ENCODE measurements around the gene POU2F1.

The POU2F1 gene

GRCh38 chr1:167450843-167451242 is 230.2 kb downstream of the POU2F1 start:
- H3K4me3 ChIP-seq (ENCODE audit: control insufficient read depth, low read depth, low read length) = no peak overlapping the region
- TF ChIP-seq, protein P1, sequence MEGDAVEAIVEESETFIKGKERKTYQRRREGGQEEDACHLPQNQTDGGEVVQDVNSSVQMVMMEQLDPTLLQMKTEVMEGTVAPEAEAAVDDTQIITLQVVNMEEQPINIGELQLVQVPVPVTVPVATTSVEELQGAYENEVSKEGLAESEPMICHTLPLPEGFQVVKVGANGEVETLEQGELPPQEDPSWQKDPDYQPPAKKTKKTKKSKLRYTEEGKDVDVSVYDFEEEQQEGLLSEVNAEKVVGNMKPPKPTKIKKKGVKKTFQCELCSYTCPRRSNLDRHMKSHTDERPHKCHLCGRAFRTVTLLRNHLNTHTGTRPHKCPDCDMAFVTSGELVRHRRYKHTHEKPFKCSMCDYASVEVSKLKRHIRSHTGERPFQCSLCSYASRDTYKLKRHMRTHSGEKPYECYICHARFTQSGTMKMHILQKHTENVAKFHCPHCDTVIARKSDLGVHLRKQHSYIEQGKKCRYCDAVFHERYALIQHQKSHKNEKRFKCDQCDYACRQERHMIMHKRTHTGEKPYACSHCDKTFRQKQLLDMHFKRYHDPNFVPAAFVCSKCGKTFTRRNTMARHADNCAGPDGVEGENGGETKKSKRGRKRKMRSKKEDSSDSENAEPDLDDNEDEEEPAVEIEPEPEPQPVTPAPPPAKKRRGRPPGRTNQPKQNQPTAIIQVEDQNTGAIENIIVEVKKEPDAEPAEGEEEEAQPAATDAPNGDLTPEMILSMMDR (conservative IDR thresholded peaks at IDR 0.05; ENCODE audit: control insufficient read depth, insufficient read depth, low read depth, low read length) = no peak
- DNase-seq (ENCODE audit: low read depth) = no peak

DNA sequence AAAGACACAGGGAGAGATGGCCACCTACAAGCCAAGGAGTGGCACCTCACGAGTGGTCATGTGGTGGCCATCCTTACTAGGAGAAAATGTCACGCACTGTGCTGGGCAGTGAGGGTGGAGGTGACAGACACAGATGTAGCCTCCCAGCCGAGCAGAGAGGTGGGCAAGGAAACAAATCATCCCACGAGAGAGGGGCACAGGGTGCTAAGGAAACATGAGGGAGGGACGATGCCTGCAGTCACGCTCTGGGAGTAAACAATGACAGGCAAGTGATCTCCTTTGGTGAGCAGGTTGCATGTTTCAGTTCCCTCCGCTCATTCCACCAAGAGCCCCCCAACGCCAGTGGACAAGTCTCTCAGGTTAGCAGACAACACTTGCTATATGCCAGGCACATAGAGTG is 231.8 kb downstream of the POU2F1 start:
- TF ChIP-seq, protein P1 (conservative IDR thresholded peaks at IDR 0.05; ENCODE audit: control insufficient read depth, insufficient read depth, low read depth, low read length) = no peak
- no peak overlapping the region for H3K4me3 ChIP-seq (ENCODE audit: control insufficient read depth, low read depth, low read length)
- DNase-seq (ENCODE audit: low read depth) = no peak

DNA sequence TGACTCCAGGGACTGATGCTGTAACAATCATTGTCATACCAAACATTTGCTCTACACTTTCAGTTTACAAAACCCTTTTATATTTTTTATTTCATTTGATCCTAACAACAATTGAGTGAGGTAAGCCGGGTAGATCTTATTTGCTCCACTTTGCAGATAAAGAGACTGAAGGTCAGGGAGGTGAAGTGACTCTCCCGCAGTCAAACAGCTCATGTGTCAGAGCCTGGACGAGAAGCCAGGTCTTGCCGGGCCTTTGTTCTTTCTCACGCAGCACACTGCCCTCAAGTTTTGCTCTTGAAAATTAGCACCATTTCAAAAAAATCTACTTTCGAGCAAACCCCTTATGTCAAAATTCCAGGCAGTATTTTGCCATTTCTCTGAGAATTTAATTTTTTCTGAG is 232.4 kb downstream of the POU2F1 start:
- TF ChIP-seq, protein P1 (conservative IDR thresholded peaks at IDR 0.05; ENCODE audit: control insufficient read depth, insufficient read depth, low read depth, low read length) = no peak
- DNase-seq (ENCODE audit: low read depth) = no peak
- H3K4me3 ChIP-seq (ENCODE audit: control insufficient read depth, low read depth, low read length) = no peak overlapping the region

DNA sequence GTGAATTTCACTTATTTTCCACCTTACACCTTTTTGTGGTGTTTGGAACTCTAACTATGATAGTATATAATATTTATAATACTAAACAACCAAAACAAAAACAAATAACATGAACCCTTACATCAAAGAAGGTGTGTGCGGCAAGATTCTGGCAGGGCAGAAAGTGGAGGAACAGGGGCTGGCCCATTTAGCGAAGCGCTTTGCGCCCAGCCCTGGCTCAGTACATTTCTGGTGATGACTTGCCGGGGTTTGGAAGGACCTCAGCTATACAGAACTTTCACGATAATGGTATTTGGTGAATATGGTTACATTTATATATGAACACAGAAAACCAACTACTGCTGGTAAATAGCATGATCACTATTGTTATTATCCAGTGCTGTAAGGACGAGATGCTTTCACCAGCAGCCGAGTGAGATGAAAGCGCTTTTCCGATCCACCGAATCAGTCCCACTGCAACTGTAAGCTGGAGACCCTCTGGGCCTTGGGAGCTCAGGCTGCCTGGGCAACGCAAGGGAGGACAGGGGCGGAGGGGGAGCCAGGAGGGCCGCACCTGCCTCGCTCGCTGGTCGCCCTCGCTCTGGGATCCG is 233.7 kb downstream of the POU2F1 start:
- peak overlapping the region; percentile 65 for H3K4me3 ChIP-seq (ENCODE audit: control insufficient read depth, low read depth, low read length)
- DNase-seq (ENCODE audit: low read depth) = no peak
- TF ChIP-seq, protein P1 (conservative IDR thresholded peaks at IDR 0.05; ENCODE audit: control insufficient read depth, insufficient read depth, low read depth, low read length) = no peak

DNA sequence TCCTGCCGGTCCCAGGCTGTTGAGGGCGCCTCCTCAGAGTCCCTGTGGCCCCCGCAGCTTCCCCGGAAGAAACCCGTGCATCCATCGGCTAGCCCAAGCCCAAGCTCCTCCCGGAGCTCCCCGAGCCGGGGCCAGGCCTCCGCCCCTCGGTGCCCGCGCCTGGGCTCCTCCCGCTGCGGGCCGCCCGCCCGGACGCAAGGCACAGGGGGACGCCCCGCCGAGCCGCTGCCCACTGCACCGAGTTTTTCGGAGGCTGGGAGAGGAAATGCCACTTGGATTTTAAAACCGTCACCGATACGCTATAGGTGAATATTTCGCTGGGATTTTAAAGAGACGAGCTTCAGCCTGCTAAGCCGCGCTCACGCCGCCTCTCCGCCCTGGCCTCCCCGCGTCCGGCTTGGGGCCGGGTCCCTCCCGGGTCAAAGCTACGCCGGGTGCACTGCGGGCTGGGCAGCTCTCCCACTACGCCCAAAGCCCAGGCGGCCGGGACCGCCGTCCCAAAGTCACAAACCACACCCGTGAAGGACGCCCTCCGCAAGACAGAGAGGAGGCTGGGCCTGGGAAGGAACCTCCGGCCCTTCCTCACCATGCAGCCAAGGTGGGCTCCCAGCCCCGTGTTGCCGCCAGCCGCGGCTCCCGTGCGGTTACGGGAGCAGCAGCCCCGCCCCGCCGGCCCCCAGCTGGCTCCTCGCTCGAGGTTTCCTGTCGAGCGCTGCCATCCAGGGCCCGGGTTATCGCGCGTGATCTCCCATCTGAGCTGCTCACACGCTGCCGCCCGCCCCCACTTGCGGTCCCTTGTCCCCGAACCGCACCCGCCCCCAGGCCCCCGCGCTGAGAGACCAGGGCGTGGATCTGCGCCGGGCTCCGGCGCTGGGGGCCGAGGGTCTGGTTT is 234.5 kb downstream of the POU2F1 start:
- H3K4me3 ChIP-seq (ENCODE audit: control insufficient read depth, low read depth, low read length) = peak overlapping the region; percentile 65
- TF ChIP-seq, protein P1 (conservative IDR thresholded peaks at IDR 0.05; ENCODE audit: control insufficient read depth, insufficient read depth, low read depth, low read length) = no peak
- no peak for DNase-seq (ENCODE audit: low read depth)

- TF ChIP-seq, protein P1 (conservative IDR thresholded peaks at IDR 0.05; ENCODE audit: control insufficient read depth, insufficient read depth, low read depth, low read length) = no peak
- DNase-seq (ENCODE audit: low read depth) = no peak
Measured at GRCh38 chr1:167455786-167456446, 235.2 kb downstream of the POU2F1 start.

More at GRCh38 chr1:167455786-167456446, 235.2 kb downstream of the POU2F1 start:
- H3K4me3 ChIP-seq (ENCODE audit: control insufficient read depth, low read depth, low read length) = peak overlapping the region; percentile 65
